HG03457 (cell line): ENCODE data around the gene GLRX3.
"Not testable (repeated sequence)": the region's sequence is repeated elsewhere in the genome, so short reads cannot be mapped to it uniquely, and the experiment has no call there.

ENCODE experiments used
- ATAC-seq: cut with Tn5 transposase; IDR thresholded peaks from one replicate; pipeline ENCODE4 v1.9.1; 2021; ENCODE audit warnings: moderate number of reproducible peaks; ENCODE audit not compliant: unreplicated experiment

Gene GLRX3

DNA sequence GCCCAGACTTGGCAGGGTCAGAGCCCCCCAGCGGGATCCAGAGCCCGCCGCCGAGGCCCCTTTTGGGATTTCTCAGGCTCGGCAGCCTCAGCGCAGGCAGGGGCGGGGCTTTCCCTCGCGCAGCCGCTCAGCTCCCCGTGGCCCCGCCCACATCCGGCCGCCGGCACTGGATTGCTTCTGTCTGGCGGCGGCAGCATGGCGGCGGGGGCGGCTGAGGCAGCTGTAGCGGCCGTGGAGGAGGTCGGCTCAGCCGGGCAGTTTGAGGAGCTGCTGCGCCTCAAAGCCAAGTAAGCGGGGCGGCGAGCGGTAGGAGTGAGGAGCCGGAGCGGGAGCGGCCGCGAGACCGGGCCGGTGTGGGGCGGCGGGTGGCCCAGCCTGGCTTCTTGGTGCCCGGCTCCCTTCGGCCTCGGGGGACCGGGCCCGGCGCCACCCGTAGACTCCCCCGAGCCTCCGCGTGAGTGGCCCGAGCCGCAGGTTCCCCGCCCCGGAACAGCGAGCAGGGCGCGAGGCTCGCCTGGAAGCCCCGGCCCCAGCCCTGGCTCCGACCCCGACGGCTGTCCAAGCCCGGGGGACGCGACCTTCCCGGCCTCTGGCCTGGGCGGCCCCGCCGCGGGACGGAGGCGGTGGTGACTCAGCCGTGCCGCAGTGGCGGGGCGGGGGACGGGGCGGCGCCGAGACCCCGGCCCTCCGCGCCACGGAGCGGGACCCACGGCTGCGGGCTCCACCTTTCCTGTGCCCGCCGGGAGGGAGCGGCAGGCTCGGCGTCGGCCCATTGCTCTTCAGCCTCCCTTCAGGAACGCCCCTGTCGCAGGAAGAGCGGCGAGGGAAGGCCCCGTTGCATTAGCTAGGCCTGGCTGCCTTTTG, at the start of gene GLRX3:
Gene GLRX3 (plus strand): TSS at position 166 of the 864 bp plus-strand sequence. CDS start 30 bp downstream, at position 196.
- ATAC-seq = peak; percentile 78

DNA sequence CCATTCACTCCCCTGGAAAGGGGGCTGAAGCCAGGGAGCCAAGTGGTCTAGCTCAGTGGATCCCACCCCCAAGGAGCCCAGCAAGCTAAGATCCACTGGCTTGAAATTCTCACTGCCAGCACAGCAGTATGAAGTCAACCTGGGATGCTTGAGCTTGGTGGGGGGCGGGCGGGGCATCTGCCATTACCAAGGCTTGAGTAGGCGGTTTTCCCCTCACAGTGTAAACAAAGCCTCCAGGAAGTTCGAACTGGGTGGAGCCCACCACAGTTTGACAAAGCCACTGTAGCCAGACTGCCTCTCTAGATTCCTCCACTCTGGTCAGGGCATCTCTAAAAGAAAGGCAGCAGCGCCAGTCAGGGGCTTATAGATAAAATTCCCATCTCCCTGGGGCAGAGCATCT, 45.6 kb upstream of the GLRX3 start:
- ATAC-seq = not testable (repeated sequence)

DNA sequence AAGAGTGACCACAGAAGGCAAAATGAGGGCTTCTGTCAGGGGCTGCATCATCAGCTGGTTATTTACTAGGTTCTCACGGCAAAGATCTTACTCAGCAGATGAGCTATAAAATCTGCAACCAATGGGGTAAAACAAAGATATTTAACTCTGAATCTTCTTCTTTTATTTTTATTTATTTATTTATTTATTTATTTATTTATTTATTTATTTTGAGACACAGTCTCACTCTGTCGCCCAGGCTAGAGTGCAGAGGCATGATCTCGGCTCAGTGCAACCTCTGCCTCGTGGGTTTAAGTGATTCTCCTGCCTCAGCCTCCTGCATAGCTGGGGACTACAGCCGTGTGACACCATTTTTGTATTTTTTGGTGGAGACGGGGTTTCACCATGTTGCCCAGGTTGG, 36.8 kb upstream of the GLRX3 start:
- no peak for ATAC-seq

DNA sequence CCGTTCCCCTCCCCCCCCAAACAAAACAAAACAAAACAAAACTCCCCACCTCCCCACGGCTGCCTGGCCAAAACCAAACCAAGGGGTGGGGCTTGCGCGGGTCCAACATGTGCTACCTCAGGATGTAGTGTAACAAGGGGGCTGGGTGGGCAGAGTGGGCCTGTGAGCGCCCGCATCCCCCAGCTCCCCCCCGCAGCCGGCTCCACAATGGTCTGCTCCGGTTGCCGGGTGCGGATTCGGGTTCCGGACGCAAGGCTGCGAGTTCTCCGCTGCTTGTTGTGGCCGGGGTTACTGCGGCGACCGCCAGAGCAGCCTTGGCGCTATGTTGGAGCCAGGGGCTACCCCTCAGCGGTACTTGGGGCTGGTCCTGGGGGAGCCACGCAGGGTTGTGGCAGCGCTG, 30.5 kb upstream of the GLRX3 start:
- ATAC-seq = no peak

DNA sequence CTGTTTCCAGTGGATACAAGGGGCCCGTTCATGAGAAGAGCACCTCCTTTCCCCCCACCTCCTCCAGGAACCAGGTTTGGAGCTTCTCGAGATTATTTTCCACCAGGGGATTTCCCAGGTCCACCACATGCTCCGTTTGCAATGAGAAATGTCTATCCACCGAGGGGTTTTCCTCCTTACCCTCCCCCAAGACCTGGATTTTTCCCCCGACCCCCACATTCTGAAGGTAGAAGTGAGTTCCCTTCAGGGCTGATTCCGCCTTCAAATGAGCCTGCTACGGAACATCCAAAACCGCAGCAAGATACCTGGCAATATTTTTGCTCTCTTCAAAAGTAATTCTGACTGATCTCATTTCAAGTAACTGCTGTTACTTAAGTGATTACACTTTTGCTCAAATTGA, 28.0 kb upstream of the GLRX3 start:
- not testable (repeated sequence) for ATAC-seq

DNA sequence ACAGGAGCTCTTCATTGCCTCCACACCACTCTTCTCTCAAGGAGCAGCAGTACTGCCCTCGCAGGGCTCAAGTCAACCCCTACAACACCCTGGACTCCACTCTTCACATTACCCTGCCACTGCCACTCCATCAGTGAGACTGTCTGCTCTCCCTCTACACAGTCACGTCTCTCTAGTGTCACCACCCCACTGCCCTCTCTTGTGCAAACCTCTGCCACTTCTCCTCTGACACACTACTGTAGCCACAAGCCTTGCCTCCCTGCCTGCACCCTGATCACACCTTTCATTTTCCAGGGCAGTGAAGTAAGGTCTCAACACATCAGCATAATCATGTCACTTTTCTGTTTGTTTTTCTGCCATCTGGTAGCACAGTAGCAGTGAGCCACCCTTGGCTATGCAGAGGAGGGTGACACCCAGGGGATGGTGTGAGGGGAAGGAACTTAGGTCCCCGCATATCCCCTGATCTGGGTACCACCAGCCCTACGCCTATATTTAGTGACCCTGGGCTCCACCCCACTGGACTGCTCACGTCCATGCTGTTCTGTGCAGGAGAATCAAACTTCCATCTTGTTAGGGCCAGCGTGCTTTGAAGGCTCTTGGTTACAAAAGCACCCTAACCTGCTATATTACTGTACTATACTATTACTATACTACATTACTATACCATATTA, 27.1 kb upstream of the GLRX3 start:
- ATAC-seq = no peak

DNA sequence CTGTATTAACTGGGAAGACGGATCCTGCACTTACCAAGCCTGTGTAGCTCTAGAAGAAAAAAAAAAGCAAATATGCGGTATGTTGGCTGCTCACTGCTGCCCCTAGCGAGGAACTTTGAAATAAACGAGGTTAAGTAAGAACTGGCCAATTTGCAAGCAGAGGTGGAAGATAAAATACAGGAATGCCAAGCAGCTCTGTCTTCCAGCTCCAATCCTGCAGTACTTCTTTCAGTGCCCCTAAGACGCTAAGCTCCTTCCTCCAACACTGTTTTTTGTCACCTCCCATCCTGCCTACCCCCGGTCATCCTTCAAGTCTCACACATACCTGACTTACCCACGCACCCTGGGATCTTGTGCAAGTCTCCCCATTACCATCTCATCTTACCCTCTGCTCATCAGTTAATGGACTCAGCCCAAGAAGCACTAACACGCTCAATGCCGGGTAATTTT, 26.4 kb upstream of the GLRX3 start:
- ATAC-seq = no peak

DNA sequence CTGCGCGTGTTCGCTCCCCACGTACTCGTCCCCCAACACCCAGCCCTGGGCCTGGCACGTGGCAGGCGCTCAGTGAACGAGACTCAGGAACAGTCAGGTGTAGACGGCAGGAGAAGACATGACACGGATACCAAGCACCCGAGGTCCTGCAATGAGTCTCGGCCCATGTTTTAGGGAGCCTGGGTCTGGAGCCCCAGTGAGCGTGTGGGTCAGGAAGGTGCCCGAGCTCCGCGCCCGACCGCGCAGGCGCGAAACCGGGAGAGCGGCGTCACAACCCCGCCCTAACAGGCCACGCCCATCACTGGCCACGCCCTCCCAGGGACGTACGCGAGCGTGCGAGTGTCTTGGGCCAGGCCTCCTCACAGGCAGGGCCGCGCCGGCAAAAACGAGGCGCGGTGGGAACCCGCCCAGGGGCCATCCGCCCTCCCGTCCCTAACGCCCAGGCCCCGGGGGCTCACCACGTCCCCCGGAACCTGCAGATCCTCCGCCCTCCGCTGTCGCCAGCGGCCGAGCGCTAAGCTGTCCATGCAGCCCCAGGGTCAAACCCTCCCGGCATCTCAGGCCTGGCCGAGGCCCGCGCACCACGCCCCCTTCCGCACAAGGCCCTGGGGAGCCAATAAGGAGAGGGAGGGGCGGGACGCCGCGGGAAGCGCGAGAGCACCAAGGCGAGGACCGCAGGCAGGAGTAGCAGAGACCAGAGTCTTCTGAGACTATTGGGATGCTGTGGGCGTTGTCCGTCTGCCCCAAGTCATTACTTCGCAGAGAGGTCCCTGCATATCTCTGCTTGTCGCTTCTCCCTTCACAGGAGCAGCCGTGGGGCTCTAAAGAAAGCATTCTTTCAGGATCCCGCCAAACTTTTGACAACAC, 25.7 kb upstream of the GLRX3 start, which contains the start of gene C10orf143:
Gene C10orf143 (minus strand): TSS at position 585 of the 867 bp plus-strand sequence. CDS start 58 bp downstream, at position 527.
- ATAC-seq = peak; percentile 80

DNA sequence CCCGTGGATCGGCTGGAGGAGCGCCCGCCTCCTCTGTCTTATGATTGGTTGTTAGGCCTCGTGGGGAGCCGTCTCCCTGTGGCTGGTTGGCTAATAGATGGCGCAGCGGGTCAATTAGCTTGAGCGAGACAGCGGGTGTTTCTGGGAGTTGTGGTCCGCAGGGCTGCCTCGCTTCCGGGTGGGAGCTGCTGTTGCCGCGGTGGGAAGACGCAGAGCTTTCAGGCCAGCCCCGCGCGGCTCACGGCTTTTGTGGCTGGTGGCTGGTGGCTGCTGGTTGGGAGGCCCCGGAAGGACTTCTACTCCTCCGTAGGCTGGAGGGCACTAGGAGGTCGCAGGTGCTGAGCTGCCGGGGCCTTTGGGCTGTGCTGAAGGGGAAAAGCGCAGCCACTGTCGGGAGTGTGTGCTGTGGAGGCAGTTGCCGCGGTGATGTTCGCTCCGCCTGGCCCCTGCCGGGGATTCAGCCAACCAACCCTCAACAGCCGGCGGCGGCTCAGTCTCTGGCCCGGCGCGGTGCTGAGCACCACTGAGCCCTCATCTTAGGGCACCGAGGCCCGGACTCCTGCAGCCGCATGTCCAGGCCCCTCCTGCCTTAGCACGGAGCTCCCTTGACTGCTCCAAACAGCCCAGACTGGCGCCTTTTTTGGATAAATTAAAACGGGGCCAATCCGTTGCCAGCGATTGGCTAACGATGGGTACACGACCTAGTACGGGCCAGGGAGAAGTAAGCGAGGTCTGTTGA, 24.9 kb upstream of the GLRX3 start:
- ATAC-seq = peak; percentile 87

DNA sequence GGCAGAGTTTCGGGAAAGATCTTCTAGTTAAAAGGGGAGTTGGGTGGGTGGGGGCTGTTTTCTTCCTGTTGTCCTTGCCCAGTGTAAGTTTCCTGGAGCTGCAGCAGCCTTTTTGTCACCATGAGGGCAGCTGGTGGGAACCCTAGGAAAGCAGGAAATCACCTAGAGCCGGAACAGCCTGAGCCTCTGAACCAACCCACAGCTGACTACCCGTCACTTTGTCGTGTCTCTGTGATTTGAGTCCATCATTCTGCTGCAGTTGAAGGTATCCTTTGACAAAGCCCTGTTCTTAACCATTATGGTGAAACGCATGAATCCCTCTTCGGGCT, 24.4 kb upstream of the GLRX3 start:
- ATAC-seq = no peak

DNA sequence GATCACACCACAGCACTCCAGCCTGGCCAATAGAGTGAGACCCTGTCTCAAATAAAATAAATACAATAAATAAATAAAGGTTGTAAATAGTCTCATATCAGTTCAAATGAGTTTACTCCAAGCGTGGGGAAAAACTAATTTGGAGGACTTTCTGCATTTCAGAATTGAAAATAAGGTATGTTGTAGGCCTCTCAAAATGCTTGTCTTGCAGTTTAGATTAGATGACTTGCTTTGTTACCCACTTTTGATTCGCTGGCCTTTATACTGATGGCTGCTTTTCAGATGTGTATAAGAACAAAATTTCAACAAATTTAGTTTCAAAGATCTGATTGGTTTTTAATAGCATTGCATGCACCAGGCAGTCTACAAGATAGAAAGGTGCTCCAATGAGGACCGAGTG, 23.4 kb upstream of the GLRX3 start:
- ATAC-seq = no peak

DNA sequence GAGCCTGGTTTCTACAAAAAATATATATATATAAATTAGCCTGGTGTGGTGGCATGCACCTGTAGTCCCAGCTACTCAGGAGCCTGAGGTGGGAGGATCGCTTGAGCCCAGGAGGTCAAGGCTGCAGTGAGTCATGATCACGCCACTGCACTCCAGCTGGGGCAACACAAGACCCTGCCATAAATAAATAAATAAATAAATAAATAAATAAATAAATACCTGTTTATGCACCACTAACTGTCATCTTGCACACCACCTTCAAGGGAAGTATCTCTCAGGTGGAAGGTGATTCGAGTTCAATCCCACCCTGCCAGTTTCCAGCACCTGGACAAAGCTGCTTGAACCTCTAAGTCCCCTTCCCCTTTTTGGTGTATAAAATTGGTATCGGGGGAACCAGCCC, 19.2 kb upstream of the GLRX3 start:
- not testable (repeated sequence) for ATAC-seq

DNA sequence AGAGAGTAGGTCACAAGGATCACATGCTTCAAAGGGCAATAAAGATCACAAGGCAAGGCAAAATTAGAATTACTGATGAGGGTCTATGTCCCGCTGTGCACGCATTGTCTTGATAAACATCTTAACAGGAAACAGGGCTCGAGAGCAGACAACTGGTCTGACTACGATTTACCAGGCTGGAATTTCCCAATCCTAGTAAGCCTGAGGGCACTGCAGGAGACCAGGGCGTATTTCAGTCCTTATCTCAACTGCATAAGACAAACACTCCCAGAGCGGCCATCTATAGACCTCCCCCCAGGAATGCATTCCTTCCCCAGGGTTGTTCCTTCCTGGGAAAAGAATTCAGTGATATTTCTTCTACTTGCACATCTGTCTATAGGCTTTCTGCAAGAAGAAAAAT, 18.7 kb upstream of the GLRX3 start:
- ATAC-seq = not testable (repeated sequence)

DNA sequence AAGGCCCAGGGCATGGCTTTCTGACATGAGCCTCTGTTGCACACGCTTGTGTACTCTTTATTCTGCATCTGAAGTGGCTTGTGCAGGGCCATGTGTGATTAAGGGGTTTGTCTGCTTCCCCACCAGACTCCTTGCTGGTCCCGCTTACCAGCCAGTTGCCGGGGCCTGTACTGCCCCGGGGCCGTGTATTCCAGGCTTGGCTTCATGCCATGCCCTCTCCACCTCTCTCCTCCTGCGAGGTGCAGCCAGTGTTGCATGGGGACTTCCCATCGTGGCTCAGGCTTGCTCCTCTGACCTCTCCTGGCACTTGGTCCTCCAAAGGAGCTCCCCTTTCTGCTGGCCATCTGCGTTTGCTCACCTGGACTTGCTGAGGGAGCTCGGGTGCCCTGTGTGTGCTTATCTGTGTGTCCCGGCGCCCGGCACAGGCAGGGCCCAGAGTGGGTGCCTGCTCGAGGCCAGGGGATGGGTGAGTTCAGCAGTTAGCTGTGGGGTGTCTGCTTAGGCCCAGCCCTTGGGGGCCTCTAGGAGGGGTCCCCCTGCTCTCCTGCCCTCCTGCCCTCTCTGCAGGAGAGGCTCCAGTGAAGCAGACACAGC, 14.6 kb upstream of the GLRX3 start:
- no peak for ATAC-seq

DNA sequence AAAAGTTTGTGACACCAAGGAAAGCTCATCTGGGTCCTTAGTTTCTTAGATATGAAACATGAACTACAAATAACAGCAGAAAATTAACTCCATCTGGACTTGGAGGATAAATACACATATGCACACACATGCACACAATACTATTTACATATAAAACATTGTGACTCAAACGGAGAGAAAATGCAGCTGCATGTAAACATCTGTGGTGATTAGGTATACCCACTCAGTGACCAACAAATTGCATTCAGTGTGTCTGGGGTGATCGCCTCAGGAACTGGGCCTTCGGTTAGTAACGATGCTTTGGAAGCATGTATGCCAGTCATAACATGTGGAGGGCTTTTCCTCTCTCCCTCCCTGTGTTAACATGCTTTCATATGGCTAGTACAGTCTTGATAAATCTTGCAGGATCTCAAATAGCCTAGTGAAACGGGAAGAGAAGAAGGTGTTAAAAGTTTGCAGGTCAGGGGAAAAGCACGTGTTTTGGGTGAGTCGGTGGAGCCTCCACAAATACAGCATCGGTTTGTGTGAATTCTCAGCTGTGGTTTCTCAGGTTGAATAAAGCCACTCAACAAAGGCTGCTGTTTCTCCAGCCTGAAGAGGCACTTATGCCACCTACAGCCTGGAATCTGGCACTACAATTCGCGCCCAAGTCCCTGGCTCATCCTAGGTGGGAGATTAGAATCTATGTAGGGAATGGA, 8.7 kb upstream of the GLRX3 start:
- peak; percentile 88 for ATAC-seq

DNA sequence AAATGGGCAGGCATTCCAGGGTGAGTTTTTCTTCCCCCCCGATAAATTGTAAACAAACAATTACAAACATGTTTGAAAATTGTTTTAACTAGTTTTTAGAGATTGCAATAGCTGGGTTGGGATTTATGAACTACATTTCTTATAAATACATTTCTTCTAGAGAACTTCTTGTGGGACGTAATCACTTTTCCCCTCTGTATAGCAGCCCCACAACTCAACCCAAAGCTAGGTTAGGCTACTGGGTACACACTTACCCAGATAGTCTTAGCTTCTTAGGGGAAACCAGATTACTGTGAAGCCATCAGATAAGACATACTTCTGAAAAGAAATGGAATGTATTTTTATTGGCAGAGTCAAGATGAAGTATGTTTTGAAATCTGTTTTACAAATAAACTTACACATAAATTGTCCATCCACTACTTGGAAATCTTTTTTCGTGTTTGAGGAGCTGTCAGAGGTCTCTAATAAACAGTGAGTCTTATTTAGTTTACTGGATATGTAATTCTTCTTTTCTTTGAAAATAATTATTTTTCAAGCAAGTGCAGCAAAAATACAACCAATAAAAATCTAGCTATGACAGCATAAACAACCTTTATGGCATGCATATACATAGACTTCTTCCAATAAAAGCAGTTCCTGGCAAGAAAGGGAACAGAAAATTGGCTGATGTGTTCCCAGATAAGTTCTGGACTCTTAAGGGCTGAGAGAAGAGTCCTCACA, 8.0 kb upstream of the GLRX3 start:
- ATAC-seq = no peak

DNA sequence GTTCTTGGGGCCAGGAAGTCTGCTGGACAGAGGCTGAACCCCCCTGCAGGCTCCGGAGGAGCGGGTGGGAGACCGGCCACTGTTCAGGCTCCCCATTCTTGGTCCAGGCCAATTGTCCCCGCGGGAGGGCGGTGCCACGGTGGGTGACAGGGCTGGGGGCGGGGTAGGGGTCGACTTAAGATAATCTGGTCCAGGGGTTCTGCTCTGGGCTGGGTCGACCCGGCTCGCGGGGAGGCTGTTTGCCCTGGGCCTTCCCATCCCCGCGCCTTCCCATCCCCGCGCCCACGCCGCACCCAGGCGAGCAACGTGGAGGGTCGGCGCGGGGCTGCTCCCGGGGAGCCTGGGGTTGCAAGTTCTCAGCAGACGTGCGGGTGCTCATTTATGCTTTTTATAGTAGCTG, 7.3 kb upstream of the GLRX3 start:
- no peak for ATAC-seq

DNA sequence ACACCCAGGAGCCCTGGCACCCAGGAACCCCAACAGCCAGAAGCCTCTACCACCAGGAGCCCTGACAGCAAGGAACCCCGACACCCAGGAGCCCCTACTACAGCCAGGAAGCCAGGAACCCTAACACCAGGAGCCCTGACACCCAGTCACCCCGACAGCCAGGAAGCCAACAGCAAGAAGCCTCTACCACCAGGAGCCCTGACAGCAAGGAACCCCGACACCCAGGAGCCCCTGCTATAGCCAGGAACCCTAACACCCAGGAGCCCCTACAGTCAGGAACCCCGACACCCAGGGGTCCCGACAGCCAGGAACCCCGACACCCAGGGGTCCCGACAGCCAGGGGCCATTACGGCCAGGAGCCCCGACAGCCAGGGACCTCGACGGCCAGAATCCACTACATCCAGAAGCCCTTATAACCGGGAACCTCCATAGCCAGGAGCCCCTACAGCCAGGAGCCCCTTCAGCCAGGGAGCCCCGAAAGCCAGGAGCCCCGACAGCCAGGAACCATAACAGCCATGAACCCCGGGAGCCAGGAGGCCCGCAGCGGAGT, 440 bp upstream of the GLRX3 start:
- peak; percentile 10 for ATAC-seq

DNA sequence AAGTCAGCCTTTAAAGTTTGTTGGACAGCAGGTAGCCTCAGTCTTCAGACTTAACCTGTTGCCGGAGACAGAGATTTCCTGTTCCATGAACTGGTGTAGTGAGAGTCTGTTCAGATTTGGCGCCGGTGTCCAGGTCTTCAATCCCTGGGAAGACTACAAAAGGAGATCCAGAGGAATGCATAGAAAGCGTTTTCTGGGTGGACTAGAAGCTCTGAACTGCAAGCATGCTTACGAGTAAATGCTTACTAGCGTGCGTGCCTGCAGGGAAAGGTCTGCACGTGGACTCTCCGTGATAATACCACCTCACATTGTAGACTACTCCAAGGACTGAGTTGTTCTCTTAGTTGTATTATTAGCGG, 878 bp downstream of the GLRX3 start:
- ATAC-seq = no peak
